GM12872 (cell line): Measurements from ENCODE around the gene ZNF365.

Experiments used
- TF ChIP-seq, protein P1 (sequence below): IDR thresholded peaks from 3 replicates; pipeline ENCODE4 v1.5.1; 2011; ENCODE audit warnings: low read depth, mild to moderate bottlenecking, low read length, moderate library complexity; ENCODE audit not compliant: insufficient read depth

Gene ZNF365

DNA sequence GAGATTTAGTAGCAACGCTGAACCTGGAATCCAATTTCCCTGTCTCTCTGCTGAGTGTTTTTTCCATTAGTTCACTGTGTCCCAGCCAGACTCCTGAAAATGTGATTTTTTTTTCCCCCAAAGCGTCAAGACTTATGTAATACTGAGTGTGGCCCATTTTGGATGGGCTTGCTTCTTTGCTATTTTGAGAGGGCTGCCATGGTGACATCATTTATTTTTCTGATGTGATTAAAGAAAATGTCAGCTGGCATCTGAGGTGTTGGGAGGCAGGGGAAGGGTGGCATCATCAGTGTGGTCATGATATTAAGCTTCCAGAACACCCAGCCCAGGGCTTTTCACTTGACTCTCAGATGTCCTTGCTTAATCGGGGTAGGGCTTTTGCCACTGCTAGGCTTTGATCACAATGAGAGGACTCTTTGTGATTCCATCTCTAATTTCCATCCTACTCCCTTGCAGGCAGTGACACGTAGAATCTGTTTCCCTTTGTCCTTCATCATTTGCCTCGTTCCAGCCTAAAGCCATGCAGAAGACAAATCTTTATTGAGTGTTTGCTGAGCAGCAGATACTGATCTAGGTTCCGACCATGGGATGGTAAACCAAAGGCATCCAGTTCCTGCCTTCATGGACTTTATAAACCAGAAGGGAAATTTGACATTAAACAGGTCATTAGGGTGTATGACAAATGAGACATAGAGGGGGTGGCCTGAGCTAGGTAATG, 7.4 kb downstream of the ZNF365 start:
- TF ChIP-seq, protein P1, sequence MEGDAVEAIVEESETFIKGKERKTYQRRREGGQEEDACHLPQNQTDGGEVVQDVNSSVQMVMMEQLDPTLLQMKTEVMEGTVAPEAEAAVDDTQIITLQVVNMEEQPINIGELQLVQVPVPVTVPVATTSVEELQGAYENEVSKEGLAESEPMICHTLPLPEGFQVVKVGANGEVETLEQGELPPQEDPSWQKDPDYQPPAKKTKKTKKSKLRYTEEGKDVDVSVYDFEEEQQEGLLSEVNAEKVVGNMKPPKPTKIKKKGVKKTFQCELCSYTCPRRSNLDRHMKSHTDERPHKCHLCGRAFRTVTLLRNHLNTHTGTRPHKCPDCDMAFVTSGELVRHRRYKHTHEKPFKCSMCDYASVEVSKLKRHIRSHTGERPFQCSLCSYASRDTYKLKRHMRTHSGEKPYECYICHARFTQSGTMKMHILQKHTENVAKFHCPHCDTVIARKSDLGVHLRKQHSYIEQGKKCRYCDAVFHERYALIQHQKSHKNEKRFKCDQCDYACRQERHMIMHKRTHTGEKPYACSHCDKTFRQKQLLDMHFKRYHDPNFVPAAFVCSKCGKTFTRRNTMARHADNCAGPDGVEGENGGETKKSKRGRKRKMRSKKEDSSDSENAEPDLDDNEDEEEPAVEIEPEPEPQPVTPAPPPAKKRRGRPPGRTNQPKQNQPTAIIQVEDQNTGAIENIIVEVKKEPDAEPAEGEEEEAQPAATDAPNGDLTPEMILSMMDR: no peak

DNA sequence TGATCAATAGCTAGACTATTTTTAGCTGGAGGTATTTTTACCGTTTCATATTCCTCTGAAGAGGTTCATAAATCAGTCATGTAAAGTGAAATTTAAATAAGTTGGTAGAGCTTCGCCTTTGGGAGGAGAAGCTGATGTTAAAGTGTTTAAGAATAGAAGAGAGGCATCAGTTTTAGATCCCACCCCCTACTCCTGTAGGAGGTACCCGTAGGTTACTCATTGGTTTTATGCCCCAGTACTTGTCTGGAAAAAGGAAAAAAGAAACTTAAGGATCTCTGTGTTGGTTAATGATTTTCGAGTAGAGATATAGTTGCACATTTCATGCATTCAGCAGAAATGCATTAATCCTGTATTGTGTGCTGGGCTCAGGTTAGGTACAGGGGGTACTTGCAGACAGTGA, 8.7 kb downstream of the ZNF365 start:
- TF ChIP-seq, protein P1: no peak

DNA sequence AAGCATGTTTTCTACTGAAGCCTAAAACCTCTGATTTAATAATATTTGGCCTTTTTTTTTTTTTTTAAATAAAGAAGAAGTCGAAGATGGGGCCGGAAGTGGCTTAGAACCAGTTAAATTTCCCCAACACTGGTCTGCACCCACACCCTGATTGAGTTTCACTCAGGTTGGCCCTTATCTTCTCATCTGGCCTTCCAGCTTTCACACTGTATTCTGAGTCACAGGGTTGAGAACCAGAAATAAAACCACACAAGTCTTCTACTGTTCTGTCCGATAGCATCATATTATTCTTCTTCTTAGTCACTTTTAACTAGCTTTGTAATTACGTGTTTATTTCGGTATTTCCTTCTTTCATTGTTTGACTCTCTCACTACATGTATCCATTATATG, 9.9 kb downstream of the ZNF365 start:
- TF ChIP-seq, protein P1: no peak

DNA sequence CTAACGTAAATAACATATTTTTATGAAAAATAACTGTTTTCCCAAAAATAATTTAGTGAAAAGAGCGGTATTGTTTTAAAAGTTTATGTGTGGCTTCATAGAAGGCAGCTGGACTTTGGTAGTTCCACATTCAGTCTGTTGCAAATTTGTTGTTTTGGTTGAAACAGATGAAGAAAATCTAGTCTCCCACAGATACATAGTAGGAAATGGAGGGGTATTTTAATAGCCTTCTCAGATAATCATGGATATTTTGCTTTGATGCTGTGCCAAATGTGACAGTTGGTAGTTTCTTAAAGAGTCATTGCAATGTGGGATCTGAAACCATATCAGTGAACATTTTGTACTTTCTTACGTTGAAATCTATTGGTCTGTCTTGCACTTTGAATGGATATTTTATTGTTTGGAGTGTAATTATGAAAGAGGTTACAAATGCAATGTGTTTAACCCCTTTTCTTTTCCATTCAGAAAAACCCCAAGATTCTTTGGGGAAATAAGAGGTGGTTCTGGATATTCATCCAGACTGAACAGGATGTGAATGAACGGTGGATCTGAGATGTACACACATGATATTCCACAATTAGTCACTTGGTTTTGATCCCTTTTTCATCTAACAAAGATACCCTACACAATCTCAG, 10.4 kb downstream of the ZNF365 start:
- TF ChIP-seq, protein P1: no peak

DNA sequence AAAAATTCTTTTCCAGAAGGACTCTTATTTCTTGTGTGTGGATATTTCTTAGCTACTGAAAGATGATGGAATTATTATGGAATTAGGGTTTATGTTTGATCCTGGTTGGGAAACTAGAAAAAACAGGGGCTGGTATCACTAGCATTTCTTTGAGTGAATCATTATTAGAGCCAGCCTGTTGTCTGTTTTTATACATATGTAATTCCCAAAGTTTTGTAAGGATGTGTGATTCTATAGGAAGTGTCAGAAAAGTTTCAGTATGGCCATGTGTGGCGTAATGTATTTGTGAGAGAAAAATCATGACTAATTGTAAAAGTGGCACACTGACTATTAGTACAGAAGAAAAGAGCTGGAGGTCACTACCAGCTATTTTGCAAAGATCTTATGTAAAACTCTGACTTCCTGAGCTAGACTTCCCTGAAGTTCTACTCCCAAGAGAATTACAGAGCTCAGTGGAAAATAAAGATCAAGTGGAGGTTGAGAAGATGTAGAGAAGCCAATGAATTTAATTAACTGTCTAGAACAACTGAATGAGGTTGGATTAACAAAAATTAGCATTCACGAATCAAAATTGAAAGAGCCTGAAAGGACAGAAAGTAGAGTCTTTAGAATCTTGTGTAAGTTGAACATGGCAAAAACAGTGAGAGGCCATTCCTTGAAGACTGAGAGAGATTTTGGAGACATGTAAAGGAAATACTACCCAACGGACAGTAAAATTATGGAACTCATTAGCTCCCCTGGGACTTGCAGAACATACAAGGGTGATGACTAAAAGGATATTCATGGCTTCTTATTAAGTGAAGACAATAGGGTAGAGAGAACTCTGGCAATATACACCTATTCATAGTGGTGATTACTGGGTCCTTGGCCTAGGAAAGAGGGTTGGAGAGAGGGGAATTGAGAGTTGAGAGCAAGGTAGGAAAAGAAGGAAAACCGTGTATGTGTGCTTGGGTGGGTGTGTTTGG, 12.5 kb downstream of the ZNF365 start:
- TF ChIP-seq, protein P1: no peak

DNA sequence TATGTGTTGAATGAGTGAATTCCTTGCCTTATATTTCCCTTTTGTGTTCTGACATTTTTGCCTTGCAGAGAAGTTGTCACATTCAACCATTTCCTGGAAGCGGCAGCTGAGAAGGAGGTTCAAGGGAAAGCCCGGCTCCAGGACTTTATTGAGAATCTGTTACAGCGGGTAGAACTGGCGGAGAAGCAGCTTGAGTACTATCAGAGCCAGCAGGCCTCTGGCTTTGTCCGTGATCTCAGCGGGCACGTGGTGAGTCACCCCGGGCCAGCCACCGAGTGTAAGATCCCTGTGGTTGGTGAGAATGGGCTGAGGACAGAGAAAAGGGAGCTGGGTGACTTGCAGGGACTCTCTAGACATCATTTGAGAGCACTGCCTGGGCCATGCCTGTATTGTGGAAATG, 14.2 kb downstream of the ZNF365 start:
- TF ChIP-seq, protein P1: no peak
